Right atrium auricular region (tissue), 2 donors: ENCODE measurements around the gene GET3. TPM values are rescaled to one million over a fixed set of nuclear protein-coding genes. Genes with fewer than 3 reads are reported as not detected.

Experiments
- microRNA-seq, 2 donors: library from miRNA; unstranded; fragments of <30 nt; microRNA quantifications; one replicate each; pipeline ENCODE4, GENCODE V29; 2016 to 2017; ENCODE audit warnings: borderline number of aligned reads in 2 of 2, borderline replicate concordance in 1 of 2
- total RNA-seq, 2 donors: library from RNA; depleted of rRNA; stranded (reverse); fragments of >200 nt; gene quantifications; one replicate each; pipeline ENCODE4 v1.1.0, GENCODE V29; 2016

Gene GET3
- total RNA-seq, 2 donors from 2014 or later: 44.6 to 55.1 TPM

Small RNA genes lying within 50 kb of the gene (microRNA-seq; reads per million reads assigned to microRNA genes)
- 0 to 0.71 reads per million in 2 donors for gene MIR5684

Other genes with a start within 250 kb of the GET3 start
- gene ZNF564, start 186.0 kb upstream of the GET3 start, total RNA-seq: 1 to 10 TPM; 8.5 to 8.6 TPM
- gene ZNF490, start 126.7 kb upstream of the GET3 start, total RNA-seq: 1 to 10 TPM; 2.5 to 4.5 TPM
- gene ZNF791, start 126.6 kb upstream of the GET3 start, total RNA-seq: 10 to 100 TPM in 1 of 2 donors, 1 to 10 TPM in 1; 8.2 to 10.1 TPM
- gene MAN2B1, start 70.8 kb upstream of the GET3 start, total RNA-seq: 10 to 100 TPM; 33.7 to 35.5 TPM
- 10 to 100 TPM; 10.1 to 11.6 TPM for gene WDR83, start 70.7 kb upstream of the GET3 start, total RNA-seq
- 10 to 100 TPM; 59.8 to 60.1 TPM for gene DHPS, start 55.6 kb upstream of the GET3 start, total RNA-seq
- not detected for gene GNG14, start 49.5 kb upstream of the GET3 start, total RNA-seq
- gene FBXW9, start 40.9 kb upstream of the GET3 start, total RNA-seq: 1 to 10 TPM; 1.8 TPM
- 10 to 100 TPM; 35.9 to 55.2 TPM for gene TNPO2, start 13.6 kb upstream of the GET3 start, total RNA-seq
- 100 to 1,000 TPM; 262 to 287 TPM for gene TRIR, start 2.8 kb upstream of the GET3 start, total RNA-seq
- not detected for gene BEST2, start 14.3 kb downstream of the GET3 start, total RNA-seq
- 10 to 100 TPM; 11.4 to 12.2 TPM for gene HOOK2, start 38.1 kb downstream of the GET3 start, total RNA-seq
- gene JUNB, start 54.0 kb downstream of the GET3 start, total RNA-seq: 100 to 1,000 TPM; 321 to 506 TPM
- 100 to 1,000 TPM; 702 to 859 TPM for gene PRDX2, start 64.3 kb downstream of the GET3 start, total RNA-seq
- not detected for gene THSD8, start 64.6 kb downstream of the GET3 start, total RNA-seq
- 1 to 10 TPM; 3.1 to 4.0 TPM for gene RNASEH2A, start 69.1 kb downstream of the GET3 start, total RNA-seq
- gene RTBDN, start 97.1 kb downstream of the GET3 start, total RNA-seq: not detected
- gene MAST1, start 101.0 kb downstream of the GET3 start, total RNA-seq: not detected
- gene DNASE2, start 144.0 kb downstream of the GET3 start, total RNA-seq: 10 to 100 TPM; 24.2 to 24.9 TPM
- under 1 TPM in 1 of 2 donors, not detected in 1; 0.26 TPM for gene KLF1, start 149.7 kb downstream of the GET3 start, total RNA-seq
- 10 to 100 TPM; 28.4 to 58.3 TPM for gene GCDH, start 153.7 kb downstream of the GET3 start, total RNA-seq
- not detected for gene SYCE2, start 181.8 kb downstream of the GET3 start, total RNA-seq
- 10 to 100 TPM; 36.4 TPM for gene FARSA, start 196.2 kb downstream of the GET3 start, total RNA-seq
- gene CALR, start 201.1 kb downstream of the GET3 start, total RNA-seq: 100 to 1,000 TPM; 285 to 289 TPM
- 100 to 1,000 TPM; 178 to 185 TPM for gene RAD23A, start 208.4 kb downstream of the GET3 start, total RNA-seq
- gene GADD45GIP1, start 219.7 kb downstream of the GET3 start, total RNA-seq: 10 to 100 TPM; 48.5 to 58.7 TPM
- gene DAND5, start 232.1 kb downstream of the GET3 start, total RNA-seq: 10 to 100 TPM in 1 of 2 donors, 1 to 10 TPM in 1; 2.9 to 10.7 TPM